OCI-LY1 (cell line): ENCODE results near the gene SNCG.

Experiments
- CTCF ChIP-seq: fragments of 200-600 bp; sonication (generic), shearing (Covaris generic); IDR thresholded peaks from 2 replicates; pipeline ENCODE4 v1.5.1; 2017; ENCODE audit warnings: mild to moderate bottlenecking, antibody characterized with exemption, low read length, moderate library complexity, mixed read lengths
- EZH2 ChIP-seq: fragments of 200-600 bp; sonication (generic), shearing (Covaris generic); IDR thresholded peaks from 2 replicates; pipeline ENCODE4 v1.8.0; 2017; ENCODE audit warnings: borderline replicate concordance, mixed run types, mild to moderate bottlenecking, antibody characterized with exemption, low read length, moderate library complexity, mixed read lengths

GRCh38 chr10:86968271-86968993, 10.0 kb downstream of the SNCG start, which contains the start of gene ADIRF:
- TF ChIP-seq CTCF (no peak), EZH2 (no peak)
